Loucy (cell line): Measurements from ENCODE around the gene SSBP2.

Experiments
- EZH2phosphoT487 ChIP-seq: fragments of 200-600 bp; IDR thresholded peaks from 2 replicates; pipeline ENCODE4 v1.6.1; 2018; ENCODE audit warnings: antibody characterized with exemption, mild to moderate bottlenecking, moderate library complexity, borderline replicate concordance
- TF ChIP-seq, protein P1 (sequence below): fragments of 200-600 bp; sonication (generic); conservative IDR thresholded peaks from 2 replicates; pipeline ENCODE4 v1.5.1; 2014; ENCODE audit warnings: mild to moderate bottlenecking, antibody characterized with exemption, low read length

DNA sequence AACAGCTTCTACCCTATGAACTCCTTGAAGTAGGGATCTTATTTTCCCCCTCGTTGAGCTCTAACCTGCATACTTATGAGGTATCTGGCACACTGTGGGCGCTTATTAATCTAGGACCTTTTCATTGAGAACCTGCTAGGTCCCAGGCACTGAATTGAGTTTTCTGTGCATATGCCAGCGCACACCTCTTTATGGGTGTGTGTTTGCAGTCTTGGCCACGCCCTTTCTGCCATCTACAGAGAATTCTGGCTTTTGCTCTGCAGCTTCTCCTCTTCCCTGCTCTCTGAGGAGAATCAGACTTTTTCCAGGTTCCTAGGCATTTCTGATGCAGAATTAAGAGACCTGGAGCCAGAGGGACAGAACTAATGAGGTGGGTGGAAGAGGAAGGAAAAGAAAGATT lies 25.4 kb upstream of the SSBP2 start:
- TF ChIP-seq, protein P1, sequence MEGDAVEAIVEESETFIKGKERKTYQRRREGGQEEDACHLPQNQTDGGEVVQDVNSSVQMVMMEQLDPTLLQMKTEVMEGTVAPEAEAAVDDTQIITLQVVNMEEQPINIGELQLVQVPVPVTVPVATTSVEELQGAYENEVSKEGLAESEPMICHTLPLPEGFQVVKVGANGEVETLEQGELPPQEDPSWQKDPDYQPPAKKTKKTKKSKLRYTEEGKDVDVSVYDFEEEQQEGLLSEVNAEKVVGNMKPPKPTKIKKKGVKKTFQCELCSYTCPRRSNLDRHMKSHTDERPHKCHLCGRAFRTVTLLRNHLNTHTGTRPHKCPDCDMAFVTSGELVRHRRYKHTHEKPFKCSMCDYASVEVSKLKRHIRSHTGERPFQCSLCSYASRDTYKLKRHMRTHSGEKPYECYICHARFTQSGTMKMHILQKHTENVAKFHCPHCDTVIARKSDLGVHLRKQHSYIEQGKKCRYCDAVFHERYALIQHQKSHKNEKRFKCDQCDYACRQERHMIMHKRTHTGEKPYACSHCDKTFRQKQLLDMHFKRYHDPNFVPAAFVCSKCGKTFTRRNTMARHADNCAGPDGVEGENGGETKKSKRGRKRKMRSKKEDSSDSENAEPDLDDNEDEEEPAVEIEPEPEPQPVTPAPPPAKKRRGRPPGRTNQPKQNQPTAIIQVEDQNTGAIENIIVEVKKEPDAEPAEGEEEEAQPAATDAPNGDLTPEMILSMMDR = no peak
- no peak for TF ChIP-seq EZH2phosphoT487
